Measurements from ENCODE around the gene GALNS.

DNA sequence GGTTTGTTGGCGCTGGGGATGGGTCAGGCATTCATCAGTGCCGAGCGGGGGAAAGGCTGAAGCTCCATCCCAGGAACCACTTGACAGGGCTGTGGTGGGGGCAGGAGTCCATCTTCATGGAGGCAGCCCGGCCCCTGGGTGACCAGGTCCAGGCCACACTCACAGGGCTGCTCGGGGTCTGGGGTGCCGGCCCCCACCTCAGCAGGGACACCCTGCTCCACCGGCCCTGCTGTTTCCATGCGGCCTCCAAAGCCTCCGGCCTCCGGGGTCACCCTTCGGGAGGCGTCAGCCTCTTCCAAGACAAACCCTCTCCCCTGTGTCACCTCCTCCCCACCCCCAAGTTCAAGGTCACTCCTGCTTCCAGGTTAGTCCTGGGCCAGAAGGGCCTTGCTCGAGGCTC, 22.1 kb downstream of the GALNS start:
- TF ChIP-seq, protein P1, sequence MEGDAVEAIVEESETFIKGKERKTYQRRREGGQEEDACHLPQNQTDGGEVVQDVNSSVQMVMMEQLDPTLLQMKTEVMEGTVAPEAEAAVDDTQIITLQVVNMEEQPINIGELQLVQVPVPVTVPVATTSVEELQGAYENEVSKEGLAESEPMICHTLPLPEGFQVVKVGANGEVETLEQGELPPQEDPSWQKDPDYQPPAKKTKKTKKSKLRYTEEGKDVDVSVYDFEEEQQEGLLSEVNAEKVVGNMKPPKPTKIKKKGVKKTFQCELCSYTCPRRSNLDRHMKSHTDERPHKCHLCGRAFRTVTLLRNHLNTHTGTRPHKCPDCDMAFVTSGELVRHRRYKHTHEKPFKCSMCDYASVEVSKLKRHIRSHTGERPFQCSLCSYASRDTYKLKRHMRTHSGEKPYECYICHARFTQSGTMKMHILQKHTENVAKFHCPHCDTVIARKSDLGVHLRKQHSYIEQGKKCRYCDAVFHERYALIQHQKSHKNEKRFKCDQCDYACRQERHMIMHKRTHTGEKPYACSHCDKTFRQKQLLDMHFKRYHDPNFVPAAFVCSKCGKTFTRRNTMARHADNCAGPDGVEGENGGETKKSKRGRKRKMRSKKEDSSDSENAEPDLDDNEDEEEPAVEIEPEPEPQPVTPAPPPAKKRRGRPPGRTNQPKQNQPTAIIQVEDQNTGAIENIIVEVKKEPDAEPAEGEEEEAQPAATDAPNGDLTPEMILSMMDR (IDR thresholded peaks at IDR 0.05) = no peak
- no peak for TF ChIP-seq POLR2A (IDR thresholded peaks at IDR 0.05)

Data from adrenal gland (tissue), 5 donors.